Activated effector memory CD4-positive, alpha-beta T cell treated with anti-CD3 and anti-CD28 coated beads, Interleukin-2, amount 50 U/mL, for 16 hours (primary cell): ENCODE data around the gene DIP2C.

Experiments used
- DNase-seq: peaks from one replicate; pipeline ENCODE4 v3.0.0-alpha.2; 2020

The DIP2C gene

GRCh38 chr10:677038-677437 is 12.4 kb downstream of the DIP2C start:
- no peak for DNase-seq

- DNase-seq = no peak
Observed at GRCh38 chr10:676178-676577, 13.3 kb downstream of the DIP2C start.

GRCh38 chr10:675532-675931 is 13.9 kb downstream of the DIP2C start:
- no peak for DNase-seq

GRCh38 chr10:673492-673891 is 16.0 kb downstream of the DIP2C start:
- no peak for DNase-seq

- no peak for DNase-seq
Observed at GRCh38 chr10:672992-673391, 16.5 kb downstream of the DIP2C start.

GRCh38 chr10:672203-672602 is 17.3 kb downstream of the DIP2C start:
- DNase-seq = no peak

- no peak for DNase-seq
Observed at GRCh38 chr10:670990-671389, 18.5 kb downstream of the DIP2C start.

GRCh38 chr10:670038-670437 is 19.4 kb downstream of the DIP2C start:
- no peak for DNase-seq

- DNase-seq = no peak
Observed at GRCh38 chr10:668786-669485, 20.5 kb downstream of the DIP2C start.

- no peak for DNase-seq
Observed at GRCh38 chr10:667602-668143, 21.8 kb downstream of the DIP2C start.

- DNase-seq = no peak
Observed at GRCh38 chr10:667096-667495, 22.4 kb downstream of the DIP2C start.

GRCh38 chr10:666237-667012 is 23.0 kb downstream of the DIP2C start:
- no peak for DNase-seq

GRCh38 chr10:665579-666091 is 23.8 kb downstream of the DIP2C start:
- no peak for DNase-seq

- no peak for DNase-seq
Observed at GRCh38 chr10:664893-665292, 24.6 kb downstream of the DIP2C start.

GRCh38 chr10:664301-664700 is 25.2 kb downstream of the DIP2C start:
- no peak for DNase-seq

- DNase-seq = no peak
Observed at GRCh38 chr10:663831-664251, 25.6 kb downstream of the DIP2C start.

GRCh38 chr10:663466-663751 is 26.1 kb downstream of the DIP2C start:
- DNase-seq = no peak

- DNase-seq = no peak
Observed at GRCh38 chr10:662686-663465, 26.6 kb downstream of the DIP2C start.

- no peak for DNase-seq
Observed at GRCh38 chr10:662223-662605, 27.3 kb downstream of the DIP2C start.

- DNase-seq = no peak
Observed at GRCh38 chr10:661597-662222, 27.8 kb downstream of the DIP2C start.

- DNase-seq = no peak
Observed at GRCh38 chr10:660970-661596, 28.4 kb downstream of the DIP2C start.

GRCh38 chr10:660413-660969 is 29.0 kb downstream of the DIP2C start:
- no peak for DNase-seq
